HG03025 (cell line): Measurements from ENCODE around the gene SLC35G2.
"Not testable (repeated sequence)": the region's sequence is repeated elsewhere in the genome, so short reads cannot be mapped to it uniquely, and the experiment has no call there.

Source experiments
- ATAC-seq: cut with Tn5 transposase; IDR thresholded peaks from one replicate; pipeline ENCODE4 v1.9.1; 2021; ENCODE audit warnings: mild to moderate bottlenecking, moderate library complexity; ENCODE audit not compliant: unreplicated experiment, low FRiP score

Gene SLC35G2

GRCh38 chr3:136883967-136884720 is 65.2 kb downstream of the SLC35G2 start:
- ATAC-seq = no peak

- no peak for ATAC-seq
Measured at GRCh38 chr3:136885357-136886213, 66.7 kb downstream of the SLC35G2 start.

DNA sequence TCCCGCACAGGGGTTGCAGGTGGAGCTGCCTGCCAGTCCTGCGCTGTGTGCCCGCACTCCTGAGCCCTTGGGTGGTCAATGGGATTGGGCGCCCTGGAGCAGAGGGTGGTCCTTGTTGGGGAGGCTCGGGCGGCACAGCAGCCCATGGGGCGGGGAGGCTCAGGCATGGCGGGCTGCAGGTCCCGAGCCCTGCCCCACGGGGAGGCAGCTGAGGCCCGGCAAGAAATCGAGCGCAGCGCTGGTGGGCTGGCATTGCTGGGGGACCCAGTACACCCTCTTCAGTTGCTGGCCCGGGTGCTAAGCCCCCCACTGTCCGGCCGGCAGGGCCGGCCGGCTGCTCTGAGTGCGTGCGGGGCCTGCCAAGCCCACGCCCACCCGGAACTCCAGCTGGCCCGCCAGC is 71.0 kb downstream of the SLC35G2 start:
- no peak for ATAC-seq

- no peak for ATAC-seq
Measured at GRCh38 chr3:136891934-136892855, 73.3 kb downstream of the SLC35G2 start.

DNA sequence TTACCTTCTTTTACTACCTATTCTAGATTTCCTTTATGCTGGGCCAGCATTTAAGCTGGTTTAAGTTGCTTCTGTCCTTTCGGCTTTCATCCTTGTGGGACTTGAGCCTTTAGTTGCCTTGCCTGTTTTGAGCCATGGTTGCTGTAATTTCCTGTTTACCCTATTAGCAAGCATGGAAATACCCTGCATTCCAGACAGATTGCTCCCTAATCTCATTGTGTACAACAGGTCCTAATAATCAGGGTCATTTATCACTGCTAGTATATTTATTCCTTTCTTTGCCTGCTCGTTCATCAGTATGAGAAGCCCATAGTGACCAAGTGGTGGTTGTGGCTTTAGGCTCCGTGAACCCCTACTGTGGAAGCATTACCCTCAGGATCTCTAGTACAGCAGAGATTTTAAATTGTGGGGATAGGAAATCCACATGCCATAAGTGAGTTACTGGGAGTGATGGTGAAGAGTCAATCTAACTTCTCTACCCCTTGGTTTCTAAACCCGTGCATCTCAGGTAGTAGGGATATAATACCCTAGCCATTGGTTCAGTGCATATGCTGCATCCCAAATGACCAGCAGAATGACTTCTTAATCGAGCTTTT is 75.0 kb downstream of the SLC35G2 start:
- ATAC-seq = no peak

GRCh38 chr3:136897171-136897570 is 78.2 kb downstream of the SLC35G2 start:
- not testable (repeated sequence) for ATAC-seq

DNA sequence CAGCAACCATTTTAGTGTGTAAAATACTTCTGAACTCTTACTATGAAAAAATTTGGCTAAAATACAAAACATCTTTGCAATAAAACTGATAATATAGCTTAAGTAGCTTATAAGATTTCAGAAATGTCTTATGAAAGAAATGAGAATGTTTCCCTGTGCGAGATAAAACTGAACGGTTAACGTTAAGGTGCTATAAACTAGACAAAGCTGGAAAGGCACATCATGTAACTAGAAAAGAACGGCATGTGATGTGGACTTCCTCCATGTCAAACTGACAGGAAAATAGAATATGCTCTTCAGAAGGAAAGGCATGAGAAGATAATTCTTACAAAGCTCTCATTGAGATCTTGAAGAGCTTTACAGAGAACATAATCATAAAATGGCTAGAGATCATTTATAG is 79.6 kb downstream of the SLC35G2 start:
- ATAC-seq = no peak

DNA sequence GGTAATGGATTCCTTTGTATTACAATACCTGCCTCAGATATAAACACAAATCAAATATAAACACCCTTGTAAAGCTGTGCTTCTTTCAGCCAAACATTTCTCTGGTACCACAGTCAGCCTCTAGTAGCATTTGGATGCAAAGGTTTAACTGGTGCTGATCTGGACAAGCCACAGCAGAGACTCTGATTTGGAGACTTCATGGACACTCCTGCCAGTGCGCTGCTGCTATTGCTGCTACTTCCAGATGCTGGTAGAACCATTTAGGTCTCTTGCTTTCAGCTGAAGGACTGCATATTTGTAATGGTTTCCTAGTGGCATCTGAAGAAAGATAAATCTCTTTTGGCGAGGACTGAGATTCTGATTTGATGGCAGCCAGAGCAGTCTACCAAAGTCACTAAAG is 80.0 kb downstream of the SLC35G2 start:
- no peak for ATAC-seq

GRCh38 chr3:136899622-136900158 is 80.8 kb downstream of the SLC35G2 start:
- no peak for ATAC-seq

DNA sequence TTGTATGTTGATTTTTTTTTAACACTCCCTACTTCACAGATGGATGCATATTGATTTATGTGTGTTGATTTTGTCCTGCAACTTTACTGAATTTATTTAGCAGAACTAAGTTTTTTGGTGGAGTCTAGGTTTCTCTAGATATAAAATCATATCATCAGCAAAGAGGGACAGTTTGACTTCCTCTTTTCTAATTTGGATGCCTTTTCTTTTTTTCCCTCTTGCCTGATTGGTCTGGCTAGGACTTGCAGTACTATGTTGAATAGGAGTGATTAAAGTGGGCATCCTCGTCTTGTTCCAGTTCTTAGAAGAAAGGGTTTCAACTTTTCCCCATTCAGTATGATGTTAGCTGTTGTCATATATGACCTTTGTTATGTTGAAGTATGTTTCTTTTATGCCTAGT is 81.8 kb downstream of the SLC35G2 start:
- ATAC-seq = not testable (repeated sequence)

DNA sequence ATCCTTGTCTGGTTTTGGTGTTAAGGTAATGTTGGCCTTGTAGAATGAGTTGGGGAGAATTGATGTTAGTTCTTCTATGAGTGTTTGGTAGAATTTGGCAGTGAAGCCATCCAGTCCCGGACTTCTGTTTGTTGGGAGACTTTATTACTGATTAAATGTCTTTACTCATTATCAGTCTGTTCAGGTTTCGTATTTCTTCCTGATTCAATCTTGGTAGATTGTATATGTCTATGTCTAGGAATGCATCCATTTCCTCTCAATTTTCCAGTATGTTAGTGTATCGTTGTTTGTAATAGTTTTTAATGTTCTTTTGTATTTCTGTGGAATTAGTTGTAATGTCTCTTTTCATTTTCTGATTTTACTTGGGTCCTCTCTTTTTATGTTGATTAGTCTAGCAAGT is 82.5 kb downstream of the SLC35G2 start:
- ATAC-seq = no peak

- not testable (repeated sequence) for ATAC-seq
Measured at GRCh38 chr3:136902530-136902929, 83.6 kb downstream of the SLC35G2 start.

DNA sequence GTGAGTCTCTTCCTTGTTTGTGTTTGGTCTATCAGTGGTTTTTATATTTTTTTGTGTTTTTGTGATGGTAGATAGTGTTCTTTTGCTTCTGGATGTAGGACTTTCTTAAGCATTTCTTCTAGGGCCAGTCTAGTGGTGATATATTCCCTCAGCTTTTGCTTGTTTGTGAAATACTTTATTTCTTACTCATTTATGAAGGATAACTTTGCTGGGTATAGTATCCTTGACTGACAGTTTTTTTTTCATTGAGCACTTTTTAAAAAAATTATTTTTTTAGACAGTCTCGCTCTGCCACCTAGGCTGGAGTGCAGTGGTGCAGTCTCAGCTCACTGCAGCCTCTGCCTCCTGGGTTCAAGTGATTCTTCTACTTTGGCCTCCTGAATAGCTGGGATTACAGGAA is 85.0 kb downstream of the SLC35G2 start:
- no peak for ATAC-seq

DNA sequence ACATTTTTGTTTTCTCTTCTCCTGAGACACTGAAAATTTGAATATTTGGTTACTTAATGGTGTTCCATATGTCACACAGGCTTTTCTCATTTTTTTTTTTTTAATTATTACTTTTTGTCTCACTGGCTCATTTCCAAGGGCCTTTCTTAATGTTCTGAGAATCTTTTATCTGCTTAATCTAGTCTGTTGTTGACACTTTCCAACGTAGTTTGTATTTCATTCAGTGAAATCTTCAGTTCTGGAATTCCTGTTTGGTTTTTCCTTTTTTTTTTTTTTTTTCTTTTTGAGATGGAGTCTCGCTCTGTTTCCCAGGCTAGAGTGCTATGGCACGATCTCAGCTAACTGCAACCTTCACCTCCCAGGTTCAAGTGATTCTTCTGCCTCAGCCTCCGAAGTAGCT is 85.8 kb downstream of the SLC35G2 start:
- no peak for ATAC-seq
